AG04449 (cell line): ENCODE results near the gene NPY1R.

ENCODE experiments used
- CTCF ChIA-PET: fragments of 350-600 bp; formaldehyde crosslinking; extraction: SDS; loops from one replicate; lab custom pipeline; 2021; ENCODE audit warnings: antibody characterized with exemption; lab: Yijun Ruan, JAX
- POLR2A ChIA-PET: fragments of 400-600, 350-600 bp; formaldehyde crosslinking; extraction: SDS; loops from one replicate; lab custom pipeline; 2020; ENCODE audit warnings: antibody characterized with exemption, inconsistent platforms; lab: Yijun Ruan, JAX
- DNase-seq: peaks from one replicate; pipeline ENCODE4 v3.0.0-alpha.2; 2010; ENCODE audit warnings: low read depth, low spot score
- H3K4me3 ChIP-seq: 2 replicates; pipeline ENCODE4 v1.5.1; 2011; ENCODE audit warnings: low read depth, mild to moderate bottlenecking, control low read depth, low read length
- TF ChIP-seq, protein P1 (sequence below): IDR thresholded peaks from one replicate; pipeline ENCODE4 v1.5.1; 2011; ENCODE audit warnings: mild to moderate bottlenecking, moderate library complexity, low read length, control low read depth, inconsistent platforms; ENCODE audit not compliant: insufficient read depth; ENCODE audit errors: missing control alignments

The NPY1R gene

DNA sequence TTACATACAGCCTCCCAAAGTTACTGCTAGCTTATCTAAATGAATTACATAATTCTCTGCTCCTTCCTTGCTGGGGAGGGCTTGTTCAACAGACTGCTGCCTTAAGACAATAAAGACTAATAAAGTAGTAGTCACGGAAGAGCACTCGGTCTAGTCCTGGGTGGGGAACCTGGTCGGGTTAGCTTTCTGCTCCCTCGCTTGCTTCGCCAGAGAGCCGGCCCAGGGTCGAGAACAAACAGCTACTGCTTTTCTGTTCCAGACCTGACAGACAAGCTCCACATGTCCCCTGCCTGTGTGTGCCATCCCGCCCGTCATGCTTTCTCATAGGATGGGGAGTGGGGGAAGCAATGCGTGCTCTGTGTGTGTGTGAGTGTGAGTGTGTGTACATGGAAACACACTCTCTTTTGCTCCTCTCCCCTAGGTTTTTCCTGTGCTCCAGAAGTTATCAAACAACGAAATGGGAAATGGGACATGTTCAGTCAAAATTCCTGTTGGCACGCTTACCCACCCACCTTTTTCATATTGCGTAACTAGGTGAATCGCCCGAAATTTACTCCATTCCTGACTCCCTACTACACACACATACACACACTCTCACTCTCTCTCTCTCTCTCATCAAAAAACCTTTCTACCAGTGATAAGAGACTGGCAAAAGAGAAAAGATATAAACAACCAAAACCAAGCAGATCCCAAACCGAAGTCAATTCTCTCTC is 1.3 kb downstream of the NPY1R start:
- ChIA-PET POLR2A (no interaction called here), CTCF (interaction anchor here (0.7 to 4.5 kb wide), 7 partner anchors 218 to 834 kb away, joined by 3 to 101 read pairs (median 15); no protein-coding TSS in a partner anchor)
- no peak overlapping the region for H3K4me3 ChIP-seq
- no peak for DNase-seq
- TF ChIP-seq, protein P1, sequence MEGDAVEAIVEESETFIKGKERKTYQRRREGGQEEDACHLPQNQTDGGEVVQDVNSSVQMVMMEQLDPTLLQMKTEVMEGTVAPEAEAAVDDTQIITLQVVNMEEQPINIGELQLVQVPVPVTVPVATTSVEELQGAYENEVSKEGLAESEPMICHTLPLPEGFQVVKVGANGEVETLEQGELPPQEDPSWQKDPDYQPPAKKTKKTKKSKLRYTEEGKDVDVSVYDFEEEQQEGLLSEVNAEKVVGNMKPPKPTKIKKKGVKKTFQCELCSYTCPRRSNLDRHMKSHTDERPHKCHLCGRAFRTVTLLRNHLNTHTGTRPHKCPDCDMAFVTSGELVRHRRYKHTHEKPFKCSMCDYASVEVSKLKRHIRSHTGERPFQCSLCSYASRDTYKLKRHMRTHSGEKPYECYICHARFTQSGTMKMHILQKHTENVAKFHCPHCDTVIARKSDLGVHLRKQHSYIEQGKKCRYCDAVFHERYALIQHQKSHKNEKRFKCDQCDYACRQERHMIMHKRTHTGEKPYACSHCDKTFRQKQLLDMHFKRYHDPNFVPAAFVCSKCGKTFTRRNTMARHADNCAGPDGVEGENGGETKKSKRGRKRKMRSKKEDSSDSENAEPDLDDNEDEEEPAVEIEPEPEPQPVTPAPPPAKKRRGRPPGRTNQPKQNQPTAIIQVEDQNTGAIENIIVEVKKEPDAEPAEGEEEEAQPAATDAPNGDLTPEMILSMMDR = no peak

DNA sequence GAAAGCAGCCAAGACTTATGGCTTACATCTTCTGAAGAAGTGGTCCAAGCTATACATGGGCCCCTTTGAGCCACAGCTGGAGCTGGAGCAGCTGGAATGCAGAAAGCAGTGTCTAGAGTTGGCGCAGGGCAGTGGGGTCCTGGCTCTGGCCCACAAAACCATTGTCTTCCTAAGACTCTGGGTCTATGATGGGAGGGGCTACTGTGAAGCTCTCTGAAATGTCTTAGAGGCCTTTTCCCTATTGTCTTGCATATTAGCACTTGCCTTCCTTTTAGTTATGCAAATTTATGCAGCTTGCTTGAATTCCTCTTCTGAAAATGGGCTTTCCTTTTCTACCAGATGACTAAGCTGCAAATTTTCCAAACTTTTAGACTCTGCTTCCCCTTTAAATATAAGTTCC is 15.3 kb downstream of the NPY1R start:
- CTCF ChIA-PET = interaction anchor here (1.5 kb wide), 1 partner anchor 16 kb away, joined by 4 read pairs; the partner anchor contains the start of gene NPY1R
- H3K4me3 ChIP-seq = no peak overlapping the region
- TF ChIP-seq, protein P1 = no peak
- DNase-seq = no peak
- POLR2A ChIA-PET = no interaction called here

DNA sequence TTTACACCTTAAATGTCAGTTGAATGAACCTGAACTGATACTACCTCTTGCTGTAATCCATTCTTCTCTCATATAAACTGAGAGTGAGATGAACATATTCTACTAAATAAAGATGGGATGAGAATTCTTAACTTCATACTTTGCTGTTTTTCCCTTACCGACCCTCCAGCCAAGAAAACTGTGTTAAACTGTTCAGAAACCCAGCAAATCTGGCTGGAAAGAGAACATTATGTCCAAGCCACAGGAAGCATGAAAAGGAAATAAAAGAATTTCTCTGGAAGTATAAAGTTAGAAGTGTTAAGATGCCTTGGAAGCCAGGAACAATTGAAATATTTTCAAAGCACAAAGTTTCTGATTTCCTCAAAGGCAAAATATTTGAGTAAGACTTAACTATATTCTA is 22.9 kb downstream of the NPY1R start:
- H3K4me3 ChIP-seq = no peak overlapping the region
- TF ChIP-seq, protein P1 = no peak
- ChIA-PET POLR2A (no interaction called here), CTCF (no interaction called here)
- DNase-seq = no peak

DNA sequence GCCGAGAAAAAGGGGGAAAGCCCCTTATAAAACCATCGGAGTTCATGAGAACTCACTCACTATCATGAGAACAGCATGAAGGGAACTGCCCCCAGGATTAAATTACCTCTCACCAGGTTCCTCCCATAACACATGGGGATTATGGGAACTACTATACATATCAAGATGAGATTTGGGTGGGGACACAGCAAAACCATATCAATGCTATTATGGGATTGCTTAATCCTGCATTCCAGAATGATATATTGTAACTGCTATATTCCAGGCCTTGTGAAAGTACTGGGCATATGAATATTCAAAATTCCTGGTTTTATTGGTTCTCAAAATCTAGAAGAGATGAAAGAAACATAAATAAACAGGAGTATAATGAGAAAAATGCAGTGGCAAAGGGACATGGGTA is 29.3 kb downstream of the NPY1R start:
- no peak overlapping the region for H3K4me3 ChIP-seq
- no peak for DNase-seq
- ChIA-PET POLR2A (no interaction called here), CTCF (no interaction called here)
- TF ChIP-seq, protein P1 = no peak

DNA sequence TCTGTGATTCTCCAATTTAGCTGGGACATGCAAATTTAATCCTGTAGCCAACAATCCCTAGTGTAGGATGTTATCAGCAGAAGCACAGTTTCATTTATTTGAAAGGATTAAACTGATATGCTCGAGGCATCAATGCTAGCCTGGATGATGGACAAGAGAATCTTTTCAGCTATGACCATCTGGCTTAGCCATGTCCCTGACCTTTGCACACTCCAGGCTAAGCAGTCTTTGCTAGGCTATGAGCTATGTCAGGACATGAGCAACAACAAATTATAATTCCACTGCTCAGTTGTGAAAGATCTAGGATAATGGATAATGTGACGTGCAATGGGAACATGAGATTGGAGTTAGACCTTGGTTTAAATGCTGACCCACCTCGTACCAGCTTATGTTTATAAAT is 32.0 kb downstream of the NPY1R start:
- ChIA-PET CTCF (no interaction called here), POLR2A (no interaction called here)
- no peak for DNase-seq
- no peak overlapping the region for H3K4me3 ChIP-seq
- TF ChIP-seq, protein P1 = no peak

DNA sequence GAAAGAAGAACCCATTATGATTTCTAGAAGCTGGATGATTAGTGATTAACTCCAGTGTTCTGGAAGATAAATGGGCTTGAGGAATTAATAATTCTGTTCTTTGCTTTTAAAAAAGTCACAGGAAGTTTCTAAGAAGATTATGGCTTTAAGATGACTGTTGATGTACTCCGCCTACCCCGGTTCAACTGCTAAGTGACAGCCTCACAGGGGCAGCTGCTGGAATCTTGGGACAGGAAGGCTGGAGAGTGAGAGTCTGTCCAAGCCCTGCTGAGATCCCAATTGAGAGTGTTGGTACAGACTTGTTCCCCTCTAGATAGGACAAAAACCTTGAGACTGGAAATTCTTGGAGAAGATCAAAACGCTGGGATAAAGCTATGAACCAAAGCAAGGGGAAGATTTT is 37.3 kb downstream of the NPY1R start:
- no peak overlapping the region for H3K4me3 ChIP-seq
- ChIA-PET CTCF (no interaction called here), POLR2A (no interaction called here)
- TF ChIP-seq, protein P1 = no peak
- no peak for DNase-seq
